ENCODE results near the gene STK4. TPM values are rescaled to one million over a fixed set of nuclear protein-coding genes. Genes with fewer than 3 reads are reported as not detected.

STK4 gene
- total and polyA plus RNA-seq, 7 donors = 2.4 to 8.6 (median 5.6) TPM

DNA sequence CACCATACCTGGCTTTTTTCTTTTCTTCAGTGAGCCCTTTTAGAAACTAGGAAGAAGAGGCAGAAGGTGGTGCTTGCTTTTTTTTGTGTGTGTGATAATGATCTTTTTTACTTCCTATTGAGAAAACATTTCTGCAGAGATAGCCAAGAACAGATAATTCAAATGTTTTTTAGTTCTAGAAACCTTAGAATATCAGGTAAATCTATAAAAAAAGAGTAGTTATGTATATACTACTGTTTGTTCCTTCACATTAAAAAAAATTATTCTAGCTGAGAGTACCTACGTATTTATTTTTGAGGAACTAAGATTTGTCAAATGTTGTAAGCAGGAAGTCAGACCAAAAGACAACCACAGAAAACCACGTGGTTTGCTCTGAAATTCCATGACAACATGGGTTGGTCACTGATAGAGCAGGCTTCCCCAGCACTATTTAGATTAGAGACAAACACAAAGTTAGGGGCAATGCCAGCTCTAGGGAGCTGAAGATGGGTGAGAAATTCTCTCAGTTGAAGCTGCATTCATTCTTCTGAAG is 12.8 kb downstream of the STK4 start:
- TF ChIP-seq CTCF (IDR thresholded peaks at IDR 0.05) = no peak
- peak in 1 of 4 donors; percentile 44 for ATAC-seq
- no peaks in the 10 kb centered on the region for H3K9me3 ChIP-seq
- peaks cover 0 to 82% of the 10 kb centered on the region in 2 donors for H3K36me3 ChIP-seq (ENCODE audit: insufficient read depth in 1 of 2, low read depth in 1 of 2)
- no peaks in the 10 kb centered on the region for H3K4me1 ChIP-seq
- no peak for DNase-seq
- no peak overlapping the region for H3K4me3 ChIP-seq
- H3K27ac ChIP-seq = peak overlapping the region; percentile 18
- H3K27me3 ChIP-seq (ENCODE audit: insufficient read depth in 3 of 3, low read length in 2 of 3) = no peaks in the 10 kb centered on the region
- intact Hi-C loops (cut with DNase I) = loop anchor here in 1 of 2 donors (10.0 kb wide), 1 partner anchor 1144 kb away; no protein-coding TSS in a partner anchor
- 70 to 77% (median 75%) methylated on average over 2 of the region's 2 CpGs for WGBS, 3 donors

GRCh38 chr20:44981736-44982406 is 15.6 kb downstream of the STK4 start:
- 87 to 91% (median 89%) methylated on average over 8 of the region's 8 CpGs for WGBS, 3 donors
- no peak overlapping the region for H3K27ac ChIP-seq
- no peak for TF ChIP-seq CTCF (IDR thresholded peaks at IDR 0.05)
- DNase-seq (no peak), ATAC-seq (no peak)
- peaks cover 2 to 90% of the 10 kb centered on the region in 2 donors for H3K36me3 ChIP-seq (ENCODE audit: insufficient read depth in 1 of 2, low read depth in 1 of 2)
- no peaks in the 10 kb centered on the region for H3K4me1 ChIP-seq
- no peaks in the 10 kb centered on the region for H3K27me3 ChIP-seq (ENCODE audit: insufficient read depth in 3 of 3, low read length in 2 of 3)
- H3K4me3 ChIP-seq = no peak overlapping the region
- H3K9me3 ChIP-seq = no peaks in the 10 kb centered on the region
- intact Hi-C loops (cut with DNase I) = no loop called here

DNA sequence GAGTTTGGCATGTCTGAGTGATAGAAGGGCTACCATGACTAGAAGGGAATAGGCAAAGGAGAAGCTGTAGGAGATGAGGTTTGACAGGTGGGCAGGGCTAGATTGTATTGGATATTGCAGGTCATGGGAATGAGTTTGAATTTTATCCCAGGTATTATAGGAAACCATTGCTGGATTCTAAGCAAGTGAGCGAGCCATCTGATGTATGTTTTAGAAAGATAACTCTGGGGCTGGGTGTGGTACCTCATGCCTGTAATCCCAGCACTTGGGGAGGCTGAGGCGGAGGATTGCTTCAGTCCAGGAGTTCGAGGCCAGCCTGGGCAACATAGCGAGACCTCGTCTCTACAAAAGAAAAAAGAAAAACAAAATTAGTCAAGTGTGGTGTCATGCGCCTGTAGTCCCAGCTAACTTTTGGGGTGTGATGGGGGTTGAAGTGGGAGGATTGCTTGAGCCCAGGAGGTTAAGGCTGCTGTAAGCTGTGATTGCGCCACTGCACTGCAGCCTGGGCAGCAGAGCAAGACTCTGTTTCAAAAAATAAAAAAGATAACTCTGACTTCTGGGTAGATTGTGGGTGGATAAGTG is 16.9 kb downstream of the STK4 start:
- ATAC-seq (no peak), DNase-seq (no peak)
- 96 to 97% (median 97%) methylated on average over 7 of the region's 7 CpGs for WGBS, 3 donors
- no peak for TF ChIP-seq CTCF (IDR thresholded peaks at IDR 0.05)
- Histone ChIP-seq H3K36me3 (ENCODE audit: insufficient read depth in 1 of 2, low read depth in 1 of 2) (peaks cover 2 to 99% of the 10 kb centered on the region in 2 donors), H3K4me3 (no peak overlapping the region), H3K9me3 (no peaks in the 10 kb centered on the region), H3K4me1 (no peaks in the 10 kb centered on the region), H3K27me3 (ENCODE audit: insufficient read depth in 3 of 3, low read length in 2 of 3) (no peaks in the 10 kb centered on the region), H3K27ac (no peak overlapping the region)
- intact Hi-C loops (cut with DNase I) = no loop called here

- Histone ChIP-seq H3K27ac (no peak overlapping the region), H3K36me3 (ENCODE audit: insufficient read depth in 1 of 2, low read depth in 1 of 2) (peaks cover 2 to 52% of the 10 kb centered on the region in 2 donors), H3K9me3 (no peaks in the 10 kb centered on the region), H3K4me1 (no peaks in the 10 kb centered on the region), H3K4me3 (no peak overlapping the region), H3K27me3 (ENCODE audit: insufficient read depth in 3 of 3, low read length in 2 of 3) (no peaks in the 10 kb centered on the region)
- intact Hi-C loops (cut with DNase I) = no loop called here
- 84 to 100% (median 92%) methylated on average over 1 of the region's 1 CpG for WGBS, 3 donors
- no peak for DNase-seq
- ATAC-seq = no peak
- no peak for TF ChIP-seq CTCF (IDR thresholded peaks at IDR 0.05)
Observed at GRCh38 chr20:44988631-44989171, 22.4 kb downstream of the STK4 start.
